DMS 273 (cell line): ENCODE data around the gene NELFB.

Experiments
- DNase-seq: peaks from one replicate; lab custom pipeline; 2025; ENCODE audit not compliant: unreplicated experiment; lab: John Stamatoyannopoulos, UW

Gene NELFB

DNA sequence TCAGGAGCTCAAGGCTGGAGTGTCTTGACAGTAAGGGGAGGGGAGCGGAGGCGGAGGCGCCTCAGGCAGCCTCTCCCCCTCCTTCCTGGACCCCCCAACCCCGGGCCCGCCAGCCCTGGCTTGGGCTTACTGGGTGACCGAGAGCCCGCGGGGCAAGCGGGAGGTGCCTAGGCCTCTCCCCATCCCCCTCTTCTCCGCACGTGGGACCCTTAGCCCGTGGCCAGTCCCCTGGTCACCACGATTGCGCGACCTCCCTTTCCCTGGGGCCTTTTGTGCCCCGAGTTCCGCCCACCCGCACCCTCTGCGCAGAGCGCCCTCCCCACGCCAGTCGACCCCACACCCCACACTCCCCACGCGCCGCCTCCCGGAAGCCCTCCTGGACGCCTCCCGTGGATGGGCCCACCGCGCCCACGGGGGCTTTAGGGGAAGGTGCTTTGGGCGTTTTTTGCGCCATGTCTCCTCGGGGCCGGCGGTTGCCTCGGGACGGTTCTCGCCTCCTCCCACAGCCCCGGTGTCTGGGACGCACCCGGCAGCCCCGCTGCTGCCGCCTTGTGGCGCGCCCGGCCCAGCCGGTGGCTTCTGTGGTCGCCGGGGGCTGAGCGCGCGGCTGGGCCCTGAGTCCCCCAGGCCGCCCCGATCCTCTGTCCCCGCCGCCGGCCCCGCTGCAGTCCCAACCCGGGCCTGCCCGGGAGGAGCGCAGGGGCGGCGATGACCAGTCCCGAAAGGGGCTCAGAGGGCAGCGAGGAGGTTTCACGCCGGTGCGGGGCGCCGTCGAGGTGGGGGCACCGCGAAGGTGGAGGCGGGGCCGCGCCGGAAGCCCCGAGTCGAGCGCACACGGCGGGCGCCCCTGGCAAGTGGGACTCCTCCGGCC is 25.6 kb downstream of the NELFB start:
- DNase-seq, result no peak

DNA sequence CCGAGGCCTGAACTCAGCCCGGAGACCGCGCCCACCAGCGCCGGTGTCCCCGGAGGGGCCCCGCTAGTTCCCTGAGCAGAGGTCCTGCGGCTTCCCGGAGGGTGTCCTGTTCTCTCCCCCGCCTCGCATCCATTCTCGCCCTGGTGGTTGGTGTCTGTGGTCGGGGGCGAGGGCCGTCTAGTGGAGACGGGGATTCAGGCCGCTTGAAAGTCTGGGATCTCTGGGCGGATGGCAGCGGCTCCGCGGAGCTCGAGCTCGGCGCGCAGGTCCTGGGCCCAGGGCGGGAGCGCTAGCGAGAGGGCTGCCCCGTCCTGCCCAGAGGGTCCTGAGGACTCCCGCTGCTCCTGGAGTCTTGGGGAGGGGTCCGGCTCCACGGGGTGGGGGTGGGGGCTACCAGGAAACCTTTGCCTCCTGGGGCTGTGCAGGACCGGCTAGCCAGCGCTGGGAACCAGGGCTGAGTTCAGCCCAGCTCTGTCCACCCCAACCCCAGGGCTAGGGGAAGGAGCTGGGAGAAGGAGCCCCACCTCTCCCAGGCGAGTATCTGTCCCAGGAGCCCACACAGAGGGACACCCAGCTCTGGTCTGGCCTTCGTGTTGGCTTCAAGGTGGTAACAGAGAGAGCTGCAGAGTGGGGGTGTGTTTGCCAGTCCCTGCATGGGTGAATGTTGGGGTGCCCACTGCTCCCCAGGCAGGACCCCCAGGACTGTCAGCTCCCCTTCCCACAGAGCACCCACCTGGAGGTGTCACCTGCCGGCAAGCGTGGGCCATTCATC is 26.4 kb downstream of the NELFB start:
- DNase-seq, result no peak

DNA sequence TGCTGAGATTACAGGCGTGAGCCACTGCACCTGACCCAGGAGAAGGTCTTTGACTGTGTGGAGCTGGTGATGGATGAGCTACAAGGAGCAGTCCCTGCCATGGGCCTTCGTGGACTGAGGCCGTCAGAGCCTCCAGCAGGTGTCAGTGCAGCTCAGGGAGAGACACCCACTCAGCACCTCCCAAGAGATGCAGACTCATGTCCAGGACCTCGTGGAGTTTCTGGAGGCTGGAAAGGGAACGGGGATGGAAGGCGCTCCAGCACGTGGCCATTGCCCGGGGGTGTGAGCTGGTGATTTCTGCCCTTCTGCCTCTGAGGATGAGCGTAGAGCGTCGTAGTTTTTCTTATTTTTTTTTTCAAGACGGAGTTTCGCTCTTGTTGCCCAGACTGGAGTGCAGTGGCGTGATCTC is 31.9 kb downstream of the NELFB start:
- peak; percentile 76 for DNase-seq

DNA sequence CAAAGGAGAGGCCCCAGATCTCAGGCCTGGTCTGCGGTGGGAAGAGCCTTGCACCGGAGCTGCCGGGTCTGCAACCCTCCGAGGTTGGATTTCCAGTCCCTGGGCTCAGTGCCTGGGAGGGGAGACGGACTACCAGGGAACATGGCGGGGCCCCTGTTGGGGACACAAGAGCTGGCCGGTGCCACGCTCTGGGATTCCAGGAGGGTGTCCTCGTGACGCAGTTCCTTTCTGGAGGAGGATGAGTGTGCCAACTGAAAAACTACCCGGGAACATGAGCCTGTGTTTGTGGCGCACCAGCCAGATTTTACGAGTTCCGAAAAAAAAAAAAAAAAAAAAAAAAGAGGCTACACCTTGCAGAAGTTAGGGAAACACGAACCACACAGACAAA is 38.0 kb downstream of the NELFB start:
- no peak for DNase-seq

DNA sequence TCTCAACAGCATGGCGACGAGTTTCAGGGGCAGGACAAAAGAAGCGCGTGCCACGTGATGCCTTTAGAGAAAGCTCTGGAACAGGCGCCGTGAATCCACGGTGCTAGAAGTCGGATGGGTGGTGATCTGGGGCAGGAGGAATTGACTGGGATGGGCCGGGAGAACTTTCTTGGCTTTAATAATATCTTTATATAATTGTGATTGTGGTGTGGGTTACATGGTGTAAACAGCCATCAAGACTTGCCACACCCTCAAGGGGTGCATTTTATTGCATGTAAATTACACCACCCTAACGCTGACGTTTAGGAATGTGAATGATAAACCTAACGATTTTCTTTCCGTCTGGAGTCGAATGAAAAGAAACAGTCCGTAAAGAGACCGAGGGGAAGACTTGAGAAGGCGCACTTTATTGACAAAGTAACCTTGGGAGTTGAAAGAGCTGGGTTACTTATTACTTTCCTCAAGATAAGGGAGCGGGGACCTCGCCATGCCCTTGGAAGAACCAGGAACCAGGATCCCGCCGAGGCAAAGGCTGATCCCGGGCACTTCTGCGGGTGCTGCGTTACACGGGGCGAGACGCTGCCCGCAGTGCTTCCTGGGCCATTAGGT is 38.5 kb downstream of the NELFB start:
- DNase-seq, result no peak

DNA sequence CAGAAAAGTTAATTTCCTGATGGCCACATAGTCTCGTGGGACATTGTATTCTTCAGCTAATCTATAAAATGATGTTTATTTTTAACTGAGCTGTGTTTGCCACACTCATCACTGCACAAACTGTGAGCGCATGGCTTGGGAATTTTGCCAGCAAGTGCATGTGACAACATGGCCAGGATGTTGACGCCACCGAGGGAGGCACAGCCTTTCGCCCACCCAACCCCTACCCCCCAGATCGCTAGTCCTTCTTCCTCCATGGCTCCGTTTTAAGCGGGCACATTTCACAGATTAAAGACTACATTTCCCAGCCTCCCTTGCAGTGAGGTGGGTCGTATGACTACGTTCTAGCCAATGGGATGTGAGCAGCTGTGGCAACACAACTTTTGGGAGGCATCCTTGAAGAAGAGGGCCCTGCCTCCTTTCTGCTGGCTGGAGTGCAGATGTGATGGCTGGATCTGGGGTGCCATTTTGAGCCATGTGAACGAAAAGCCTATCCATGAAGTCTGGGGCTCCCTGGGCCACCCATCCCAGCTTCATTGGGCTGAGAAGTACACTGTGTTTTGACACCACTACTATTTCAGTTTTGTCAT is 39.1 kb downstream of the NELFB start:
- DNase-seq, result peak; percentile 81

DNA sequence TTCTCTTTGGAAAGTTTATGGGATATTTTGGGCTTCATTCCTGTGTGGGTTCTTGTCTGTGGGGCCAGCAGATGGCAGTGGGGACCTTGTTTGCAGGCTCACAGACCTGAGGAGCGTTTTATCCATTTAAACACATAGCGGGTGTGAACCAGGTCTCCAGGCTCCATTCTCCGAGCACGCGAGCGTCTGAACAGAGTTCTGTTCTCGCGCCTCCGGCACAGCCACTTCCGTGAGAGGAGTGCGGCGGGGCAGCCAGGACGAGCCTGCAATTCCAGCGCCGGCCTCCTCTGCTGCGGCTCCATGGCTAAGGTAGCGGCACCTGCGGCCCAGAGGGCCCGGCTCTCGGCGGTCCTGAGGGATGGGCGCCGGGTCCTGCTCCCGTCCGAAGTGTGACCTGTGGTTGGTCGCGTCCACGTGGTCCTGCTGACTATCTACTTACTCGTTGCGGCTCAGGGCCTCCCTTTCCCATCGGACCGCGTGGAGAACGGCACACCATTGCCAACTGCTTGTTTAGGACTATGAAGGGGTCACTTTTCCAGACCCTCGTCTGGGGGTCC is 39.6 kb downstream of the NELFB start:
- DNase-seq, result peak; percentile 66

DNA sequence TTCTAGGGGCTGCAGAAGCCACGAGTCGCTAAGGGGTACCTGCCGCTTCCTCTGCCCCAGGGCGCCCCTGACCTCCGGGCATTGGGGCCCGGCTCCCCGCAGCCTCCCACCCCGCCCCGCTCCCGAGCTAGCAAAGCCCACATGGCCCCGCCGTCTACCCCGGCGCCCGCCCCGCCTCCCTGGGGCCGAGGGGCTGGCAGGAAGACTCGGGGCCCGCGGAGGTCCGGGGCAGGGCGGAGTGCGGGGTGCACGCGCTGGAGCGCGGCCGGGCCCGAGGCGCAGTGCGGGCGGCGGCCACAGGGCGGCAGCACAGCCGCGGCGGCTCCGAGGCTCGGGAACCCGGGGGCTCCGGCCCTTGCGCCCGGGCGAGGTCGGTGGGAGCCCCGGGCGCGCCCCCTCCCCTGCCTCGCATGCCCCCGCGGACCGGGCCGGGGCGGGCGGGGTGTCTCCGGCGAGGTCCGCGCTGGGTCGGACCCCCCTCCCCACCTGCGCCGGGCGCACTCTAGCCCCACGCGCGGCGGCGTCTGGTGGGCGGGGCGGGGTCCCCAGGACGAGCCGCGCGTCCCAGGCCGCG is 40.2 kb downstream of the NELFB start:
- DNase-seq, result peak; percentile 79

DNA sequence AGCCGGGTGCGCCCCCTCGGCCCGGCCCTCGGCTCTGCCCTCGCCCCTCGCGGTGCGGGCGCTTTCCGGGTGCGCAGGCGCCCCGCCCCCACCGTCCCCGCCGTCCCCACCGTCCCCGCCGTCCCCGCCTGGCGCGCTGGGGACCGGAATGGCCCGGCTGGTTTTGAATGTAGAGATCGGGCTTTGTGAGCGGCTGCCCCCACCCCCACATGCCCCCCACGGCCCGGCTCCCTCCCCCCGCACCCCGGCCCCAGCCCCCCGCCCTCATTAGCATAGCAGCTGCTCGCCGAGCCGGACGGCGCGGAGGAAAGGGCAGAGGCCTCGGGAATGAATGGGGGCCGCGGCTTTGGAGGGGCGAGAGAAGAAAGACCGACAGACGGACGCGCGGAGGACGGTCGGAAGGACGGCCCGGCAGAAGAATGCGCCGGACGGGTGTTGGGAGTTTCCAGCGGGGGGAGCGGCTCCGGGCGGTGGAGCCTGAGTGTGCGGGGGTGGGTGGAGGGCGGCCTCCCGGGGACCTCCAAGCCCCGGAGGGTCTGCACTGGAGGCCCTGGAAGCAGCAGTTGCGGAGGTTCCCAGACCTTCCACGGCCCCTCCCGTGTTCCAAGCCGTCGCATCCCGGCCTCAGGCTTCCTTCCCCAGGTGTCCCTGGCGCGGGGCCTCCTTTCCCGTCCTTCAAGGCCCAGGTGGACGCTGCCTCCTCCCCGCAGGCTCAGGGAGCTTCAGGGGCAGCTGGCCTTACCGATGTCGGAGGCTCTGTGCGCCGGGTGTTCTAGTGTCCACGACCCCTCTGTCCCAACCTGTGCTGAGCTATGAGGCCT is 40.9 kb downstream of the NELFB start:
- DNase-seq, result no peak

DNA sequence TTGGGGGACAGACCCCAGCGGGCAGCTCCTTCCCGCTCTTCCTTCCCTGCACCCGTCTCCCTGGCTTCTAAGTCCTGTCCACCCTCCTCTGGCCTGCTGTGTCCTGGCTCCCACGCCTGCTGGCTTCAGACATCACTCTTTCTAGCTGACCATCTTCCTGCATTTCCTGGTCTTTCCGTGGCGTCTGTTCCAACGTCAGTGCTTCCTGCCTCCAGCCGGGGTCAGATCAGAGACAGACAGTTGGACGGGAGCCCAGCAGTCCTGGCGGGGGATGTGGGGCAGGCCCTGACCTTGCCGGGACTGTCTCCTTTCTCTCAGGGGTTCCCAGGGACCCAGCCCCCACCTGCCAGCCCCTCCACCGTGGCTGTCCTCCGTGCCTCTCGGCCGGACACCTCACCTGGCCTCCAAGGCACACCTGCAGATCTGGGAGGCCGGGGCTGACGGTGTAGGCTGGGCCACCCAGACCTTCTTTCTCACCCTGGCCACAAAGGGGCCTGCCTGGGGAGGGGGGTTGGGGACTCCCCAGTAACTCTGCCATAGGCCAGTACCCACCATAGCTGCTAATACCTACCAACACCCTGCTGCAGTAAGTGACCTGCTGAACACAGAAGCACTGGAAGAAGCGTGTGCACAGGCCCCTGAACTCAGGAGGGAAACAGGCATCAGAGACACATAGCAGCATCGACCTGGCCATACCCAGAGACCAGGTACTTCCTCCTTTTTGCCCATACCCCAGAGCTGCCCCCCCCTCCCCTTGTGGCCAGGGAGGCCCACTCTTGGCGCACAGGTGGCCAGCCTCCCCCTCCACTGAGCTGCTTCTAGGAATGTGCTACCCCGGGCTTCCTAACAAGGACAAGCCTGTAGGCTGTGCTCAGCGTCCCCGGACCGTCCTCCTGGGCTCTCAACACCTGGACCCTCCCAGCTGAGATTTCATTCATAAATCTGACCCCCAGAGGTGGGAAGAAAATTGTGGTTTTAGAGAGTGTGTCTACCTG is 41.8 kb downstream of the NELFB start:
- no peak for DNase-seq

DNA sequence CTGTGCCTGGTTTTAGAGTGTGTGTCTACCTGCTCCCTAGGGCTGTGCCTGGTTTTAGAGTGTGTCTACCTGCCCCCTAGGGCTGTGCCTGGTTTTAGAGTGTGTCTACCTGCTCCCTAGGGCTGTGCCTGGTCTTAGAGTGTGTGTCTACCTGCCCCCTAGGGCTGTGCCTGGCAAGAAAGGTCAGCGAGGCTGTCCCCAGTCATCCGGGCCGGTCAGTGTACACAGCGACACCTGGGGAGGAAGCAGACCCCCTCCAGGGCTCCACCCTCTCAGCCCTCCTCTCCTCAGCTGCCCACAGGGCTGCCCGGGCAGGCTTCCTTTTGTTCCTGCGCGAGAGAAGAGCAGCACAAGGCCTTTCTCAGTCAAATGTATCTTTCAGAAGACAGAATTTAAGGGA is 42.8 kb downstream of the NELFB start:
- DNase-seq, result no peak

DNA sequence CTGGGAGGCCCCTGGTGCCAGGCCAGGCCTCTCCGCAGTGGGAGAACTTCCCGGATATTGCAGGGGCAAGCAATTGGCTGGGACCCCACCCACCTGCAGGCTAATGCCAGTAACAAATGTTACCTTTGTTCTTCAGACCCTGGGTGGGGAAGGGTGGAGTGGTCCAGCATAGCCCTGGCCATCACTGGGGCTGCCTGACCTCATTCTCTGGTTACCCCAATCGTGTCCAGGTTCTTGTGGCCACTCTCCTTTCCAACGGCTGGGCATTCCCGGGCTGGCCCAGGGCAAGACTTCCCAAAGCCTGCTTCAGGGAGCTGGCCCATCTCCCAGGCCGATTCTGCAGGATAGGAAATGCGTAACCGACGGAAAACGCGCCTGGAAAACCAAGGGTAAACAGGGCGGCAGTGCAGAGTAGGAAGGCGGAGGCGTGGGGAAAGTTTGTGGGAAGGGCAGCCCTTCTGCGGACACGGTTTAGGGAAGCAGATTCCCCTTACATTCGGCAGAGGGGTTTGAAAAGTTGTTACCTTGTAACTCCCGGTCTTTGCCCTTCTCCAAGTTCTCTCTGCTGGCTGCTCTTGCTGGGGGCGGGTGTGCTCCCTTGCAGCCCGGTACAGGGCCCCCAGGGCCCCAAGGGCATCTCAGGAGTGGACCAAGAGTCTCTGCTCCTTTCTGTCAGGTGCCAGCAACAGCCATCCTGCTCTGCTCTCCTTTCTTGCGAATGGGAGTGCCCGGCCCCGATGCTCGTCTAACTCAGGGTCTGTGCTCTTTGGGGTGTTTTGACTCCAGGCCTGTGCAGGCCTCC is 43.5 kb downstream of the NELFB start:
- no peak for DNase-seq

DNA sequence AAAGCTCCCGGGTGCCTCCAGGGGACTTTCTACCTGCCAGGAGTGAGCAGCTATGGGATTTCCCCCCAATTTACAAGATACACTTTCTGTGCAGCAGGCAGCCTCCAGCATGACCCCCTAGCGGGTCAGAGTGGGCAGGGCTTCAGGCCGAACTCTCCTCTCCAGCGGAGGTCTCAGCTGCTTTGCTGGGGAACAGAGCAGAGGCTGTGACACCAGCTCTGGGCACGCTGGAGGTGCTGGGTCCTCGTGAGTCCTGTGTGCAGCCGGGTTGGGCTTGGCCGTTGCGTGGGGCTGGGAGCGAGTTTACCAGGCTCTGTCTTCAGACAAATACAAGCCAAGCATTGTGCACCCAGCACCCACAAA is 44.1 kb downstream of the NELFB start:
- DNase-seq, result no peak

DNA sequence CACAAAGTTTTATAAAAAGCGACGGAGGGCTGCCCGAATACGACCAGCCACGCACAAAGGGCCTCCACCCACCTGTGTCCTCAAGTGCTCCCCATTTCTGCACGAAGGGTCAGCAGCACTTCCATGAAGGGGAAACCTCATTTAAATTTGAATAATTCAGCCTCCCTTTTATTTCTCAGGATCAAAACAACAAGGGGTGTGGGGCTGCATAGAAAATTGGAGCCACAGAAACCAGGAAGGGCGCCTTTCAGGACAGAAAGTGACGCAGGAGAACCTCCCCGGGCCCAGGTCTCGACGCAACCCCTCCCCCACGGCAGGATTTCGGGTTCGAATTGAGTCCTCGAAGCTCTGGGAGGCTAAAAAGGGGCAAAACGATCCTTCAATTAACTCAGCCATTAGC is 44.8 kb downstream of the NELFB start:
- no peak for DNase-seq

DNA sequence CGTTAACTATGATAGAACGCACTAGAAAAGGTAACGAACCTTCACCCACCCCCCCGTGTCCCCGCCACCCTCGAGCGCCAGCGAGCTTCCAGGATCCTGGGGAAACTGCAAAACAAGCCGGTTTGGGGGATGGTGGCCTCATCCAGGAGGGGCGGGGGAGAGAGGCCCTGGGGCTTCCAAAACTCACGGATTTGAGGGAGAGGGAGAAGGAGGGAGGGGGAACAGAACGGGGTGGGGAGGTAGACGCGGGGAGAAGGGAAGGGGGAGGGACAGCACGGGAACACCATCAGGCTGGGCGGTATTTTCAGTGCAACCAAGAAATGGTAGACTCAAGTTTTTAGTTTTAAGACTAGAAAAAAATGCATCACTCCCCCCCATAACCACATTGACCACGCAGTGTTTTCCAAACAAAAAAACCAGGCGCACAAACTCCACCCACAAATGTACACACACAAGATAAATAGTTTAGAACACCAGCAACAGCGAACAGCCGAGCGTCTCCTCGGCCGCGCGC is 45.5 kb downstream of the NELFB start:
- peak; percentile 74 for DNase-seq

DNA sequence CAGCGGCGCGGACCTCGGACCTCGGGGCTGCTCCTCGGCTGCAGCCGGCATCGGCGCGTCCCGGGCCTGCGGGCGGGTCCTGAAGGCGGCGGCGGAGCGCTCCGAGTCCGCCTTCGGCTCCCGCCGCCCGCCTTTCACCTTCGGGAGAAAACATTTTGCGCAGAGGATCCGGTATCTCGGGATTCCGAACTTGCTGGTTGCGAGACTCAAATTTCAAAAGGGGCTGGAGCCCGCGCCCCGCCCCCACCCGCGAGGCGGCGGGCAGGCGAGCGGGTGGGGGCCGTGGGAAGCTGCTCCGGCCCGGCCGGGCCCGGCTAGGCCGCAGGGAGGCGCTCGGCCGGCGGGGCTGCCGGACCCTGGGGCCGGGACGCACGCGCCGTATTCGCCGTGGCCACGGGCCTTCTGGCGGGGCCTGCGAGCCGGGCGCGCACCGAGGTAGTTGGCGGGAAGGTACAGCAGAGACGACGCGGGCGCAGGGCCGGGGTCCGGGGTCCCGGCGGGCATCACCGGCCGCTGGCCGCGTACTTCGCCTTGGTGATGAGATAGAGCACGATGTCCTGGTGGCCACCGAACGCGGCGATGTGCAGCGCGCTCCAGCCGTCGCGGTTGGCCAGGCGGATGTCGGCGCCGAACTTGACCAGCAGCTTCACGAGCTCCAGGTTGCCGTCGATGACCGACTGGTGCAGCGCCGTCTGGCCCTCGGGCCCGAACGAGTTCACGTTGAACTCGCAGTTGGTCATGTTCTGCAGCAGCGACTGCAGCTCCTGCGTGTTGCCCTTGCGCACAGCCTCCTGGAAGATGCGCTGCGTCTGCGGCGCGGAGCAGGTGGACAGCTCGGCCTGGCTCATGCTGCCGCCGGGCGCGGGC is 46.2 kb downstream of the NELFB start:
- peak; percentile 84 for DNase-seq

DNA sequence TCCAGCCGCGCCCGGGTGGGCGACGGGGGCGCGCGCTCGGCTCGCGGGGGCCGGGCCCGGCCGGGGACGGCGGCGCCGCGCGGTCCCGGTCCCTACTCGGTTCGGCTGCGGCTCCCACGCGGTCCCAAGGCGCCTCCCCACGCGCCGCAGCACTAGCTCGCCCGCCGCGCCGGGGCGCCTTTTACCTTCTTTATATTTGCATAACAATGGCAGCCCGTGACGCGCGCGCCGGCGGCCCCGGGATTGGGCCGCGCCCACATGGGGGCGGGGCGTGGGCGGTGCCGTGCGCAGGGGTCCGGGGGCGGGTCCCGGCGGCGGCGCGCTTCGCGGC is 47.0 kb downstream of the NELFB start, which contains the start of gene NRARP:
Gene NRARP, minus strand, starts transcription at position 154 of the 331 bp plus-strand sequence. CDS start 343 bp downstream, outside the sequence.
- peak; percentile 92 for DNase-seq
